Psoas muscle (tissue), 8 donors: ENCODE measurements around the gene ZNF618. TPM values are rescaled to one million over a fixed set of nuclear protein-coding genes. Genes with fewer than 3 reads are reported as not detected.
A peak's percentile ranks its signal among the peaks of the same experiment; 100 is the strongest.

ENCODE experiments used
- ATAC-seq, 4 donors: fragments of 200-7000 bp; cut with Tn5 transposase; one replicate each; pipeline ENCODE4 v1.9.1; 2020; ENCODE audit warnings: moderate library complexity in 3 of 4, mild to moderate bottlenecking in 2 of 4
- DNase-seq, 2 donors: peaks; one replicate each; pipeline ENCODE4 v3.0.0-alpha.2; 2020
- H3K27ac ChIP-seq: fragments of 200-600 bp; one replicate; pipeline ENCODE4 v1.8.0; 2022
- H3K27me3 ChIP-seq, 3 donors: fragments of 200-600 bp in 1 of 3; one replicate each; pipeline versions ENCODE4 v1.6.1 to v1.8.0; 2013 to 2022; ENCODE audit warnings: low read length in 2 of 3, mild to moderate bottlenecking in 2 of 3, moderate library complexity in 1 of 3; ENCODE audit not compliant: insufficient read depth in 3 of 3
- H3K36me3 ChIP-seq, 2 donors: fragments of 200-600 bp in 1 of 2; one replicate each; pipeline versions ENCODE4 v1.6.1 to v1.8.0; 2013 to 2022; ENCODE audit warnings: low read depth in 1 of 2, mild to moderate bottlenecking in 1 of 2, moderate library complexity in 1 of 2; ENCODE audit not compliant: insufficient read depth in 1 of 2
- H3K4me1 ChIP-seq: fragments of 200-600 bp; one replicate; pipeline ENCODE4 v1.8.0; 2022
- H3K4me3 ChIP-seq: fragments of 200-600 bp; one replicate; pipeline ENCODE4 v1.8.0; 2022; ENCODE audit warnings: mild to moderate bottlenecking
- H3K9me3 ChIP-seq: fragments of 200-600 bp; one replicate; pipeline ENCODE4 v1.8.0; 2022
- CTCF ChIP-seq: fragments of 200-600 bp; IDR thresholded peaks from one replicate; pipeline ENCODE4 v1.8.0; 2022; ENCODE audit warnings: antibody characterized with exemption
- WGBS, 3 donors: extraction: QIAGEN DNeasy Blood & Tissue Kit; methylation state at CpG; one replicate each; pipeline versions ENCODE4 v1.1.6 to v1.1.7; 2013; 5-methylcytosine and 5-hydroxymethylcytosine counted together
- intact Hi-C, 2 donors: fragments of 100-400 bp; cut with DNase I; formaldehyde crosslinking; loops; one replicate each; pipeline versions ENCODE4 v1.11.0 to v1.14.2; 2022
- polyA plus RNA-seq, 3 donors: library from polyadenylated mRNA; stranded (reverse); fragments of 200-250 nt; gene quantifications; one replicate each; pipeline ENCODE4 v1.2.3, GENCODE V29; 2013
- total RNA-seq, 4 donors: library from RNA; stranded (reverse); fragmentation: NEBNext Ultra II Directional in 2 of 4; extraction: Animal tissue kit (Norgen Biotek cat#: 25700) in 2 of 4; gene quantifications; one replicate each; pipeline versions ENCODE4 v1.2.1 to v1.2.4, GENCODE V29; 2021 to 2023
- donor health status: healthy with polysubstance abuse.
- donor health status: DM: no; HTN: no; CAD: no; lungs with moderate emphysema.
- donor health status: Bipolar disorder and iron deficiency.
- donor health status: healthy.
- donor health status: DM: yes; HTN: yes; CAD: no.
- donor health status: DM: no; HTN: no; CAD: no.
- donor health status: DM: no; HTN: no; CAD: no.
- donor health status: DM: yes; HTN: yes; CAD: no.

ZNF618 gene
- total and polyA plus RNA-seq, 7 donors: 0.31 to 2.7 (median 1.2) TPM

DNA sequence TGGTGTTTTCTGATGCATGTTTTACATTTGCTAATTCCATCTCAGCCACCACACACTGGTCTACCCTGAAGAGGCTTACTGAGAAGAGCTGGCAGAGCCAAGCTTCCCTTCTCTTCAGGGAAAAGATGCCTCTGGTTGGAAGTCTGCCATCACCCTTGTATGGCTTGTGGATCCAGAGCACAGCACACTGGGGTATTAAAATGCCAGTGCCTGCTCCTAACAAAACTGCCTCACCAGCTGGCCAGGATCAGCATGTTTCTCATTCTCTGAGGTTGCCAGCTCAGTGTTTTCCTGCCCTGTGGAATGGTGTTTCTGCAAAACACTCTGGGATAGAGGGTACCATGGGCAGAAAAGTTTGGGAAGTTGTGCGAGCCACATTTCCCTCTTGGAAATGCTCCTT is 31.6 kb upstream of the ZNF618 start:
- intact Hi-C loops: no loop called here
- H3K27ac ChIP-seq: no peak overlapping the region
- peaks cover 3% of the 10 kb centered on the region for H3K9me3 ChIP-seq
- peaks cover 0 to 2% (median 0%) of the 10 kb centered on the region in 3 donors for H3K27me3 ChIP-seq
- TF ChIP-seq CTCF: no peak
- DNase-seq (no peak), ATAC-seq (no peak)
- H3K36me3 ChIP-seq: no peaks in the 10 kb centered on the region
- 24 to 38% (median 30%) methylated on average over 1 of the region's 1 CpG for WGBS, 3 donors
- H3K4me3 ChIP-seq: no peak overlapping the region
- H3K4me1 ChIP-seq: no peaks in the 10 kb centered on the region

- no peak overlapping the region for H3K27ac ChIP-seq
- 69 to 83% (median 78%) methylated on average over 25 of the region's 25 CpGs for WGBS, 3 donors
- H3K9me3 ChIP-seq: no peaks in the 10 kb centered on the region
- no peaks in the 10 kb centered on the region for H3K27me3 ChIP-seq
- H3K4me3 ChIP-seq: no peak overlapping the region
- H3K4me1 ChIP-seq: no peaks in the 10 kb centered on the region
- no peak for DNase-seq
- no peak for TF ChIP-seq CTCF
- intact Hi-C loops: loop anchor here in 1 of 2 donors (10.0 kb wide), 1 partner anchor 113 kb away; no protein-coding TSS in a partner anchor
- no peaks in the 10 kb centered on the region for H3K36me3 ChIP-seq
- ATAC-seq: no peak
Measured at GRCh38 chr9:113851359-113851758, 24.8 kb upstream of the ZNF618 start.

DNA sequence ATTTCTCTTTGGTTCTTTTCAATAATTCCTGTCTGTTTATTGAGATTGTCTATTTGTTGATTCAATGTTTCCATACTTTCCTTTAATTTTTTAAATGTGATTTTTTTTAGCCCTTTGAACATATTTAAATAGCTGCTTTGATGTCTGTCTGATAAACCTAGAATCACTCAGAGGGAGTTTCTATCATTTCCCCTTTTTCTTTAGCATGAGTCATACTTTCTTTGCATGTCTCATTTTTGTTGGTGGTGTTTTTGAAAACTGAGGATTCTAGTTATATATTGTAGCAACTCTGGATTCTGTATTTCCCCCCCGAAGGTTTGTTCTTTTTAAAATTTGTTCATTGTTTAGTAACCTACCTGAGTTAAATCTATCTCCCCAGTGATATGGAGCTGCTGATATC is 24.2 kb upstream of the ZNF618 start:
- no peaks in the 10 kb centered on the region for H3K36me3 ChIP-seq
- ATAC-seq: no peak
- H3K4me1 ChIP-seq: no peaks in the 10 kb centered on the region
- no peaks in the 10 kb centered on the region for H3K9me3 ChIP-seq
- H3K27me3 ChIP-seq: no peaks in the 10 kb centered on the region
- TF ChIP-seq CTCF: no peak
- 92 to 100% (median 92%) methylated on average over 1 of the region's 1 CpG for WGBS, 3 donors
- H3K4me3 ChIP-seq: no peak overlapping the region
- intact Hi-C loops: loop anchor here in 1 of 2 donors (10.0 kb wide), 1 partner anchor 113 kb away; no protein-coding TSS in a partner anchor
- no peak for DNase-seq
- no peak overlapping the region for H3K27ac ChIP-seq

- H3K4me3 ChIP-seq: no peak overlapping the region
- TF ChIP-seq CTCF: peak; percentile 48
- no peaks in the 10 kb centered on the region for H3K4me1 ChIP-seq
- no peak overlapping the region for H3K27ac ChIP-seq
- no peaks in the 10 kb centered on the region for H3K9me3 ChIP-seq
- no peak for DNase-seq
- intact Hi-C loops: loop anchor here in 1 of 2 donors (10.0 kb wide), 1 partner anchor 111 kb away; no protein-coding TSS in a partner anchor
- 56 to 60% (median 57%) methylated on average over 2 of the region's 2 CpGs for WGBS, 3 donors
- no peaks in the 10 kb centered on the region for H3K36me3 ChIP-seq
- no peaks in the 10 kb centered on the region for H3K27me3 ChIP-seq
- ATAC-seq: peak in 2 of 4 donors; percentile 60 to 61
Measured at GRCh38 chr9:113853333-113853732, 22.8 kb upstream of the ZNF618 start.

DNA sequence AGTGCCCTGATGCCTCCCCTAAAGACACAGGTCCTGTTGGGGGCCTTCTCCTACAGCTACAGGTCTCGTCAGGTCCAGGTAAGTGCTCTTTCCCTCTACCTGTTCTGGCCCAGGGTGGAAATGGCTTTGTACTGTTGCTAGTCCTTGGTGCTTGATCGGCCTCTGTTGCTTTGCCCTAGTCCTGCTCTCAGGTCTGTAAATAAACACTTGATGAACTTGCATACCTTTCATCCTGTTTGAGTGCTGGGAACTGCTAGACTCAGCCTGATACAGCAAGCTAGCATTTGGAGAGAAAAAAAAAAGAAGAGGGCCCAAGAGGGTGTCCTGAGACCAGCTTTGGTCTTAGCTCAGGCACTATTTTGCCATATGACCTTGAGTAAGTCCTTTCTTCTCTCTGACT is 21.8 kb upstream of the ZNF618 start:
- DNase-seq: no peak
- no peak overlapping the region for H3K27ac ChIP-seq
- no peak for ATAC-seq
- no peak overlapping the region for H3K4me3 ChIP-seq
- TF ChIP-seq CTCF: no peak
- intact Hi-C loops: loop anchor here in 1 of 2 donors (10.0 kb wide), 1 partner anchor 110 kb away; no protein-coding TSS in a partner anchor
- no peaks in the 10 kb centered on the region for H3K4me1 ChIP-seq
- 85 to 88% (median 87%) methylated on average over 2 of the region's 2 CpGs for WGBS, 3 donors
- no peaks in the 10 kb centered on the region for H3K36me3 ChIP-seq
- H3K27me3 ChIP-seq: no peaks in the 10 kb centered on the region
- H3K9me3 ChIP-seq: no peaks in the 10 kb centered on the region
